8988T (cell line): Measurements from ENCODE around the gene PCDHA1.
"Not testable (repeated sequence)": the region's sequence is repeated elsewhere in the genome, so short reads cannot be mapped to it uniquely, and the experiment has no call there.

ENCODE experiments used
- DNase-seq: peaks from one replicate; pipeline ENCODE4 v3.0.0; 2011

PCDHA1 gene

DNA sequence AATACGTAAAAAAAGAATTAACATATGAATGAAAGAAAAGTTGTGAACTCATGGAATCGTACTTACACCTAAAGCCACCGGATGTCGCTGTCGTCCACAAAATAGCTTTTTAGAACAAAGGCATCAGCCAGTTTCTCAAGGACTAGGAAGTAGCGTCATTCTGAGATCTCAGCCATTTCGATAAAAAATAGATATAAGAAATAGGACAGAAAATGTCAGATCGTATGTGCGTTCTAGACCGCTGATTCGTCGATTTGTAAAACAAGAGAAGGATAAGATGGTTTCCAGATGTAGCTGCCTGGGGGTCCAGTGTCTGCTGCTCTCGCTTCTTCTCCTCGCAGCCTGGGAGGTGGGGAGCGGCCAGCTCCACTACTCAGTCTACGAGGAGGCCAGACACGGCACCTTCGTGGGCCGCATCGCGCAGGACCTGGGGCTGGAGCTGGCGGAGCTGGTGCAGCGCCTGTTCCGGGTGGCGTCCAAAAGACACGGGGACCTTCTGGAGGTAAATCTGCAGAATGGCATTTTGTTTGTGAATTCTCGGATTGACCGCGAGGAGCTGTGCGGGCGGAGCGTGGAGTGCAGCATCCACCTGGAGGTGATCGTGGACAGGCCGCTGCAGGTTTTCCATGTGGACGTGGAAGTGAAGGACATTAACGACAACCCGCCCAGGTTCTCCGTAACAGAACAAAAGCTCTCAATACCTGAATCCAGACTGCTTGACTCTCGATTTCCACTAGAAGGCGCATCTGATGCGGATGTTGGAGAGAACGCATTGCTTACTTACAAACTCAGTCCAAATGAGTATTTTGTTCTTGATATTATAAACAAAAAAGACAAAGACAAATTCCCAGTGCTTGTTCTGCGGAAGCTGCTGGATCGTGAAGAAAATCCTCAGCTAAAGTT is 70.1 kb downstream of the PCDHA1 start, which contains the start of gene PCDHA10:
TSS of gene PCDHA10 (plus strand) at position 126 of the 903 bp plus-strand sequence. CDS start at position 278, 152 bp downstream.
- peak; percentile 48 for DNase-seq

DNA sequence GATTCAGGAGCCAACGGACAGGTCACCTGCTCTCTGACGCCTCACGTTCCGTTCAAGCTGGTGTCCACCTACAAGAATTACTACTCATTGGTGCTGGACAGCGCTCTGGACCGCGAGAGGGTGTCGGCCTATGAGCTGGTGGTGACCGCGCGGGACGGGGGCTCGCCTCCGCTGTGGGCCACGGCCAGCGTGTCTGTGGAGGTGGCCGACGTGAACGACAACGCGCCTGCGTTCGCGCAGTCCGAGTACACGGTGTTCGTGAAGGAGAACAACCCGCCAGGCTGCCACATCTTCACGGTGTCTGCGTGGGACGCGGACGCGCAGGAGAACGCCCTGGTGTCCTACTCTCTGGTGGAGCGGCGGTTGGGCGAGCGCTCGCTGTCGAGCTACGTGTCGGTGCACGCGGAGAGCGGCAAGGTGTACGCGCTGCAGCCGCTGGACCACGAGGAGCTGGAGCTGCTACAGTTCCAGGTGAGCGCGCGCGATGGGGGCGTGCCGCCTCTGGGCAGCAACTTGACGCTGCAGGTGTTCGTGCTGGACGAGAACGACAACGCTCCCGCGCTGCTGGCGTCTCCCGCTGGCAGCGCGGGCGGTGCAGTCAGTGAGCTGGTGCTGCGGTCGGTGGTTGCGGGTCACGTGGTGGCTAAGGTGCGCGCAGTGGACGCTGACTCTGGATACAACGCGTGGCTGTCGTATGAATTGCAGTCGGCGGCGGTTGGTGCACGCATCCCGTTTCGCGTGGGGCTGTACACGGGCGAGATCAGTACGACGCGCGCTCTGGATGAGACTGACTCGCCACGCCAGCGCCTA is 71.4 kb downstream of the PCDHA1 start:
- DNase-seq: no peak

DNA sequence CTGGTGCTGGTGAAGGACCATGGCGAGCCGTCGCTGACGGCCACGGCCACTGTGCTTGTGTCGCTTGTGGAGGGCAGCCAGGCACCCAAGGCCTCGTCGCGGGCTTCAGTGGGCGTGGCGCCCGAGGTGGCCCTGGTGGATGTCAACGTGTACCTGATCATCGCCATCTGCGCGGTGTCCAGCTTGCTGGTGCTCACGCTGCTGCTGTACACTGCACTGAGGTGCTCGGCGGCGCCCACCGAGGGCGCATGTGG is 72.0 kb downstream of the PCDHA1 start:
- DNase-seq: no peak

DNA sequence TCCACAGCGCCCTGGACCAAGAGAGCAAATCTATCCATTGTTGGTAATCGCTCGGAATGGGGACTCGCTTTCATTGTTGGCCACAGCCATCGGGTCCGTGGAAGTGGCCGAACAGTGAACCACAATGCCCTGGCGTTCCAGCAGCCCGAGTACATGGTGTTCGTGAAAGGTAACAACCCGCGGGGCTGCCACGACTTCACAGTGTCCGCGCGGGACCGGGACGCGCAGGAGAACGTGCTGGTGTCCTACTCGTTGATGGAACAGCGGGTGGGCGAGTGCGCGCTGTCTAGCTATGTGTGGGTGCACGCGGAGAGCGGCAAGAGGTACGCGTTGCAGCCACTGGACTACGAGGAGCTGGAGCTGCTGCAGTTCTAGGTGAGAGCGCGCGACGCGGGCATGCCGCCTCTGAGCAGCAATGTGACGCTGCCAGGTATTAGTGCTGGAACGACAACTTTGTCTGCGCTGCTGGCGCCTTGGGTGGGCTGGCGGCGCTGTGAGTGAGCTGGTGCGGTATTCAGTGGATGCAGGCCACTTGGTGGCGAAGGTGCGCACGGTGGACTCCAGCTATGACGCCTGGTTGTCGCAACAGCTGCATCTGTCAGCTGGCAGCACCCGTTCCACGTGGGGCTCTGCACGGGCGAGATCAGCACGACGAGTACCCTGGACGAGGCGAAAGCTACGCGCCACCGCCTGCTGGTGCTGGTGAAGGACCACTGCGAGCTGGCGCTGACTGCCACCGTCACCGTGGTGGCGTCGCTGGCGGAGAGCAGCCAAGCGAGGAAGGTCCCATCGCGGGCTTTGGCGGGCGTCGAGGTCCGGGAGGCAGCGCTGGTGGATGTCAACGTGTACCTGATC is 76.7 kb downstream of the PCDHA1 start:
- DNase-seq: no peak

DNA sequence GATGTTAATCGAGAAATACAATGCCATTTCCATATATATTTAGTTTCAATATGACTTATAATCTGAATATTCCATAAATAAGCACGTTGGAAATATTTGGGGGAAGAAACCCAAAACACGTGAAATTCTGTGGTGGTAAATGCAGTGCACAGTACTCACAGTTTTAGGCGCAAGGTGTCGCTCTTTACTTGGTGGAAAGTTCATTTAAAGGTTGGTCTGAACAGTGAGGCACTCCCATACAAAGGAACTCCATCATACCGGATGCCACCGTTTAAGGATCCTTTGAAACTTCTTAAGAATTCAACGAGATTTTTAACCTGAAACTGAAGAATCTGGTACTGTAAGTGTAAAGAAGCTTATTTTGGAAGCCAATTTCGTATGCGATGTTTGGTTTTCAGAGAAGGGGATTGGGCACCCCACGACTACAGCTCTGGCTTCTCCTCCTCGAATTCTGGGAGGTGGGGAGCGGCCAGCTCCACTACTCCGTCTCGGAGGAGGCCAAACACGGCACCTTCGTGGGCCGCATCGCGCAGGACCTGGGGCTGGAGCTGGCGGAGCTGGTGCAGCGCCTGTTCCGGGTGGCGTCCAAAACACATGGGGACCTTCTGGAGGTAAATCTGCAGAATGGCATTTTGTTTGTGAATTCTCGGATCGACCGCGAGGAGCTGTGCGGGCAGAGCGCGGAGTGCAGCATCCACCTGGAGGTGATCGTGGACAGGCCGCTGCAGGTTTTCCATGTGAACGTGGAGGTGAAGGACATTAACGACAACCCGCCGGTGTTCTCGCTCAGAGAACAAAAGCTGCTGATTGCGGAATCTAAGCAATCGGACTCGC is 83.0 kb downstream of the PCDHA1 start, which contains the start of gene PCDHA11:
TSS of gene PCDHA11 (plus strand) at position 237 of the 834 bp plus-strand sequence. CDS start at position 384, 147 bp downstream.
- DNase-seq: no peak

DNA sequence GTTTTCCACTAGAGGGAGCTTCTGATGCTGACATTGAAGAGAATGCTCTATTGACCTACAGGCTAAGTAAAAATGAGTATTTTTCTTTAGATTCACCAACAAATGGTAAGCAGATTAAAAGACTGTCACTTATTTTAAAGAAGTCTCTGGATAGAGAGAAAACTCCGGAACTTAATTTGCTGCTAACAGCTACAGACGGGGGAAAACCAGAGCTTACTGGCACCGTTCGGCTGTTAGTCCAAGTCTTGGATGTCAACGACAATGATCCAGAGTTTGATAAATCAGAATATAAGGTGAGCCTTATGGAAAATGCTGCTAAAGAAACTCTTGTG is 83.6 kb downstream of the PCDHA1 start:
- no peak for DNase-seq

DNA sequence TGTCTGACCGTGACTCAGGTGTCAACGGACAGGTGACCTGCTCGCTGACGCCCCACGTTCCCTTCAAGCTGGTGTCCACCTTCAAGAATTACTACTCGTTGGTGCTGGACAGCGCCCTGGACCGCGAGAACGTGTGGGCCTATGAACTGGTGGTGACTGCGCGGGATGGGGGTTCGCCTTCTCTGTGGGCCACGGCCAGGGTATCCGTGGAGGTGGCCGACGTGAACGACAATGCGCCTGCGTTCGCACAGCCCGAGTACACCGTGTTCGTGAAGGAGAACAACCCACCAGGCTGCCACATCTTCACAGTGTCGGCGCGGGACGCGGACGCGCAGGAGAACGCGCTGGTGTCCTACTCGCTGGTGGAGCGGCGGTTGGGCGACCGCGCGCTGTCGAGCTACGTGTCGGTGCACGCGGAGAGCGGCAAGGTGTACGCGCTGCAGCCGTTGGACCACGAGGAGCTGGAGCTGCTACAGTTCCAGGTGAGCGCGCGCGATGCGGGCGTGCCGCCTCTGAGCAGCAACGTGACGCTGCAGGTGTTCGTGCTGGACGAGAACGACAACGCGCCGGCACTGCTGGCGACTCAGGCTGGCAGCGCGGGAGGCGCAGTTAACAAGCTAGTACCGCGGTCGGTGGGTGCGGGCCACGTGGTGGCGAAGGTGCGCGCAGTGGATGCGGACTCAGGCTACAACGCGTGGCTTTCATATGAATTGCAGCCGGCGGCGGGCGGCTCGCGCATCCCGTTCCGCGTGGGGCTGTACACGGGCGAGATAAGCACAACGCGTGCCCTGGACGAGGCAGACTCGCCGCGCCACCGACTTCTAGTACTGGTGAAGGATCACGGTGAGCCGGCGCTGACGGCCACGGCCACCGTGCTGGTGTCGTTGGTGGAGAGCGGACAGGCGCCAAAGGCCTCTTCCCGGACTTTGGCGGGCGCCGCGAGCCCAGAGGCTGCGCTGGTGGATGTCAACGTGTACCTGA is 84.6 kb downstream of the PCDHA1 start:
- no peak for DNase-seq

DNA sequence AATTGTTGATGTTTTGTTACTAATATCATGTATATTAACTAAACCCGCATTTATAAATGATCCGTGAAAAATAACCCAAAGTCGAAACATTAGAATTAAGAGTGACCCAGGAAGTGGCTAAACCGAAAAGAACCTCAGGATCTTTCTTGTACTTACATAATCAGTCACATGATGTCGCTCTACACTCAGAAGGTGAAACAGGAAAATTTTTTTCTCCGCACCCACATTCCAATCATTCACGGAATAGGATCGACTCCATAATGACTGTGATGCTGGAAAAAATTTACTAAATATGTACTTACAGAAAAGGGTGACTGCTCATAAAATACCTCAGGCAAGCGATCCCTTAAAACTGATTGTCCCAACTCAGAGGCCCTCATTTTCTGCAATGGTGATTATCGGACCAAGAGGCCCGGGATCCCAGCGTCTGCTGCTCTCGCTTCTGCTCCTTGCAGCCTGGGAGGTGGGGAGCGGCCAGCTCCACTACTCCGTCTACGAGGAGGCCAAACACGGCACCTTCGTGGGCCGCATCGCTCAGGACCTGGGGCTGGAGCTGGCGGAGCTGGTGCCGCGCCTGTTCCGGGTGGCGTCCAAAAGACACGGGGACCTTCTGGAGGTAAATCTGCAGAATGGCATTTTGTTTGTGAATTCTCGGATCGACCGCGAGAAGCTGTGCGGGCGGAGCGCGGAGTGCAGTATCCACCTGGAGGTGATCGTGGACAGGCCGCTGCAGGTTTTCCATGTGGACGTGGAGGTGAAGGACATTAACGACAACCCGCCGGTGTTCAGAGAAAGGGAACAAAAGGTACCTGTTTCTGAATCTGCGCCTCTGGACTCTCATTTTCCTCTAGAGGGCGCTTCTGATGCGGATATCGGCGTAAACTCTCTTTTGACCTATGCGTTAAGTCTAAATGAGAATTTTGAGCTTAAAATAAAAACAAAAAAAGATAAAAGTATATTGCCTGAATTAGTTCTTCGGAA is 89.4 kb downstream of the PCDHA1 start, which contains the start of gene PCDHA12:
TSS of gene PCDHA12 (plus strand) at position 224 of the 981 bp plus-strand sequence. CDS start at position 389, 165 bp downstream.
- peak; percentile 46 for DNase-seq

DNA sequence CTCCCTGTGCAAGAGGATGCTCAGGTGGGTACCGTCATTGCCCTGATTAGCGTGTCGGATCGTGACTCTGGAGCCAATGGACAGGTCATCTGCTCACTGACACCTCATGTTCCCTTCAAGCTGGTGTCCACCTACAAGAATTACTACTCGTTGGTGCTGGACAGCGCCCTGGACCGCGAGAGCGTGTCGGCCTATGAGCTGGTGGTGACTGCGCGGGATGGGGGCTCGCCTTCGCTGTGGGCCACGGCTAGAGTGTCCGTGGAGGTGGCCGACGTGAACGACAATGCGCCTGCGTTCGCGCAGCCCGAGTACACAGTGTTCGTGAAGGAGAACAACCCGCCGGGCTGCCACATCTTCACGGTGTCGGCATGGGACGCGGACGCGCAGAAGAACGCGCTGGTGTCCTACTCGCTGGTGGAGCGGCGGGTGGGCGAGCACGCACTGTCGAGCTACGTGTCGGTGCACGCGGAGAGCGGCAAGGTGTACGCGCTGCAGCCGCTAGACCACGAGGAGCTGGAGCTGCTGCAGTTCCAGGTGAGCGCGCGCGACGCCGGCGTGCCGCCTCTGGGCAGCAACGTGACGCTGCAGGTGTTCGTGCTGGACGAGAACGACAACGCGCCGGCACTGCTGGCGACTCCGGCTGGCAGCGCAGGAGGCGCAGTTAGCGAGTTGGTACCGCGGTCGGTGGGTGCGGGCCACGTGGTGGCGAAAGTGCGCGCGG is 90.8 kb downstream of the PCDHA1 start:
- DNase-seq: not testable (repeated sequence)

DNA sequence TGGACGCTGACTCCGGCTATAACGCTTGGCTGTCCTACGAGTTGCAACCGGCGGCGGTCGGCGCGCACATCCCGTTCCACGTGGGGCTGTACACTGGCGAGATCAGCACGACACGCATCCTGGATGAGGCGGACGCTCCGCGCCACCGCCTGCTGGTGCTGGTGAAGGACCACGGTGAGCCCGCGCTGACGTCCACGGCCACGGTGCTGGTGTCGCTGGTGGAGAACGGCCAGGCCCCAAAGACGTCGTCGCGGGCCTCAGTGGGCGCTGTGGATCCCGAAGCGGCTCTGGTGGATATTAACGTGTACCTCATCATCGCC is 91.3 kb downstream of the PCDHA1 start:
- no peak for DNase-seq

DNA sequence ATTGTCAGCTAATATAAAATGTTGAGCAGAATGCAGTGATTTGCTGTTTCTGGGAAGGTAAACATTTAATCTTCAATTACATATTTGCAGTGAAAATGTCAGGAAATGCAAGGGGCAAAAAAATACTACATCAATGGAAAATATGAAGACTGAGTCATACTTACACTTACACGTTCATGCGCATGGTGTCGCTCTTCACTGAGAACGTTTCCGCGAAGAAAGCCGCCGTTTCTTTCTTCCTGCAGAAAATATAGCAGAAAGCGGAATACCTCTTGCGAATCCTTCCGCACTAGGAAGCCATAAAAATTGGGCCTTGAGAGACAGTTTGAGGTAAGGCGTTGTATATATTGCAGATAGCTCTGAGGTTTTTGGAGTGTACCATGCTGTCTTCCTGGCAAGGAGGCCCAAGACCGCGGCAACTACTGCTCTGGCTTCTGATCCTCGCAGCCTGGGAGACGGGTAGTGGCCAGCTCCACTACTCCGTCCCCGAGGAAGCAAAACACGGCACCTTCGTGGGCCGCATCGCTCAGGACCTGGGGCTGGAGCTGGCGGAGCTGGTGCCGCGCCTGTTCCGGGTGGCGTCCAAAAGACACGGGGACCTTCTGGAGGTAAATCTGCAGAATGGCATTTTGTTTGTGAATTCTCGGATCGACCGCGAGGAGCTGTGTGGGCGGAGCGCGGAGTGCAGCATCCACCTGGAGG is 96.1 kb downstream of the PCDHA1 start, which contains the start of gene PCDHA13:
TSS of gene PCDHA13 (plus strand) at position 236 of the 702 bp plus-strand sequence. CDS start at position 381, 145 bp downstream.
- no peak for DNase-seq

DNA sequence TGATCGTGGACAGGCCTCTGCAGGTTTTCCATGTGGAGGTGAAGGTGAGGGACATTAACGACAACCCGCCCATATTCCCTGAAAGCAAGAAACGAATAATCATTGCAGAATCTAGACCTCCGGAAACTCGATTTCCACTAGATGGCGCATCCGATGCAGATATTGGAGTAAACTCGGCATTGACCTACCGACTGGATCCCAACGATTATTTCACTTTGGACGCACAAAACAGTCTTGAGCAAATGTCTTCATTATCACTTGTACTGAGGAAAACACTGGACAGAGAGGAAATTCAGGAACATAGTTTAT is 96.6 kb downstream of the PCDHA1 start:
- peak; percentile 80 for DNase-seq

DNA sequence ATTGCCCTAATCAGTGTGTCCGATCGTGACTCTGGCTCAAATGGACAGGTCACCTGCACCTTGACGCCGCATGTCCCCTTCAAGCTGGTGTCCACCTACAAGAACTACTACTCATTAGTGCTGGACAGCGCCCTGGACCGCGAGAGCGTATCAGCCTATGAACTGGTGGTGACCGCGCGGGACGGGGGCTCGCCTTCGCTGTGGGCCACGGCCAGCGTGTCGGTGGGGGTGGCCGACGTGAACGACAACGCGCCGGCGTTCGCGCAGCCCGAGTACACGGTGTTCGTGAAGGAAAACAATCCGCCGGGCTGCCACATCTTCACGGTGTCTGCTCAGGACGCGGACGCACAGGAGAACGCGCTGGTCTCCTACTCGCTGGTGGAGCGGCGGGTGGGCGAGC is 97.4 kb downstream of the PCDHA1 start:
- no peak for DNase-seq

DNA sequence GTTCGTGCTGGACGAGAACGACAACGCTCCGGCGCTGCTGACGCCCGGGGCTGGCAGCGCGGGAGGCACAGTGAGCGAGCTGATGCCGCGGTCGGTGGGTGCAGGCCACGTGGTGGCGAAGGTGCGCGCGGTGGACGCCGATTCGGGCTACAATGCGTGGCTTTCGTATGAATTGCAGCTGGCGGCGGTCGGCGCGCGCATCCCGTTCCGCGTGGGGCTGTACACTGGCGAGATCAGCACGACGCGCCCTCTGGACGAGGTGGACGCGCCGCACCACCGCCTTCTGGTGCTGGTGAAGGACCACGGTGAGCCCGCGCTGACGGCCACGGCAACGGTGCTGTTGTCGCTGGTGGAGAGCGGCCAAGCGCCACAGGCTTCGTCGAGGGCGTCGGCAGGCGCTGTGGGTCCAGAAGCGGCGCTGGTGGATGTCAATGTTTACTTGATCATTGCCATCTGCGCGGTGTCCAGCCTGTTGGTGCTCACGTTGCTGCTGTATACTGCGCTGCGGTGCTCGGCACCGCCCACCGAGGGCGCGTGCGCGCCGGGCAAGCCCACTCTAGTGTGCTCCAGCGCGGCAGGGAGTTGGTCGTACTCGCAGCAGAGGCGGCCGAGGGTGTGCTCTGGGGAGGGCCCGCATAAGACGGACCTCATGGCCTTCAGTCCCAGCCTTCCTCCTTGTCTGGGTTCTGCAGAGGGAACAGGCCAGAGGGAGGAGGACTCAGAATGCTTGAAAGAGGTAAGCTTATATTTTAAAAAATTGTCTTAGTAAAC is 98.2 kb downstream of the PCDHA1 start:
- no peak for DNase-seq

DNA sequence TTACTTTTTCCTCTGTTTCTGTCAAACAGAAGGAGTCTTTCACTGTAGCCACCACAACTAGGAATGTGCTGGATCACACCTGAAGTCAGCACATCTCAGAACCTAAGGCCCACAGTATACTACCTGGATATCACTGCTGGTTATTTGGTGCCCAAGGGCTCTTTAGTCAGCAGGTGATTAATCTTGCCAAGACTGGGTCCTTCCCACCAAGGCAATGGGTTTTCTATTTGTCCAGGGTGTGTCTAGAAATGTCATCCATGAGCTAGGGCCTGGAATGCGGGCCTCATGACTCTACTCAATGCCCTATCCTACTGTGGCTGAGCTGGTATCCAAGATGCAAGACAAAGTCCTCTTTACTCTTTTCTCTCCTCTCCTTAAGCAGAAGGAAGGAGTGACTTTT is 130.4 kb downstream of the PCDHA1 start:
- DNase-seq: no peak

DNA sequence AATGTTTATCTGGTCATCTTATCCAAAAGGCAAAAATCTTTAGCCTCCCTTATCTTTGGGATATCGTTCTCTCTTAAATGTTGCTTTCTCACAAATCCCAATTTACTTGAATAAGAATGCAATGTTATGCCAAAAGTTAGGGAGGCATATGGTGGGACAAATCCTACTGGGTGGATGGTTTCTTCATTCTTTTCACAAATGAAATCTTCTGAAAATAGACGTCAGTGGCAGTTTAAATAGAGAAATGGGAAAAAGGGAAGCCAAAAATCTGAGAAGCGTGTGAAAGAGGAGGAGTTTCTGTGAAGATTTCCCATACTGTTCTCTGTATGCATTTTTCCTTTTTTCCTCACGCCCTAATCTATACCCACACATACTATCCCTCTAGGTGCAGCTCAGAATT is 137.7 kb downstream of the PCDHA1 start:
- DNase-seq: no peak

DNA sequence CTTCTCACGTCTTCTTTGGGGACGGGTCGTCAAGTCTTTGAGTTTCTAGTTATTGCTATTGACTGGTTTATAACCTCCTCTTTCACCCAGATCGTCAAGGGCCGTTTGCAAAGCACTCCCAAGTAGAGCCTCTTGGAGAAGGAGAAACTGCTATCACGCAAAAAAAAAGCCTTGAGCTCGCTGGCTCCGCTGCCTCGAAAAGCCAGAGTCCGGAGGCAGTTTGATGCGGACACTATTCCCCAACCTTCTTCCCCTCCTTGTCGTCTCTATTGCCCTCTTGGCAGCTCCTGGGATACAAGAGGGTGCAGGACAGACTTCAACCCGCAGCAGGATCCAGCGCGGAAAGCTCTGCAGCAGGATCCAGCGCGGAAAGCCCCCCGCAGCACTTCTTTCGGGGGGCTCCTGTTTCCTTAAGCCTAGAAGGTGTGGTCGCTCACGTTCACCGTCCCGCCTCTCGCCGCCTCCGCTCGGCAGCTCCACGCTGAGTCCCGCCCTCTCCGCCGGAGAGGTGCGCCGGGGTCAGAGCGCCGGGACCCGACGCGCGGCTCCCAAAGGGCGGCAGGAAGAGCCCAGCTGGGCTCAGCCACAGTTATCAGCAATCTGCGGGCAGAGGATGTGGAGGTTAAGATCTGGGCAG is 140.0 kb downstream of the PCDHA1 start, which contains the start of gene PCDHAC1:
TSS of gene PCDHAC1 (plus strand) at position 494 of the 637 bp plus-strand sequence. CDS start 594 bp downstream, outside the sequence.
- no peak for DNase-seq
